AG08396 (cell line): ENCODE measurements around the gene ALG6.
"Not testable (repeated sequence)": the region's sequence is repeated elsewhere in the genome, so short reads cannot be mapped to it uniquely, and the experiment has no call there.

Source experiments
- DNase-seq: peaks from one replicate; pipeline ENCODE4 v3.0.0; 2012; ENCODE audit warnings: low spot score, mixed read lengths

Gene ALG6

DNA sequence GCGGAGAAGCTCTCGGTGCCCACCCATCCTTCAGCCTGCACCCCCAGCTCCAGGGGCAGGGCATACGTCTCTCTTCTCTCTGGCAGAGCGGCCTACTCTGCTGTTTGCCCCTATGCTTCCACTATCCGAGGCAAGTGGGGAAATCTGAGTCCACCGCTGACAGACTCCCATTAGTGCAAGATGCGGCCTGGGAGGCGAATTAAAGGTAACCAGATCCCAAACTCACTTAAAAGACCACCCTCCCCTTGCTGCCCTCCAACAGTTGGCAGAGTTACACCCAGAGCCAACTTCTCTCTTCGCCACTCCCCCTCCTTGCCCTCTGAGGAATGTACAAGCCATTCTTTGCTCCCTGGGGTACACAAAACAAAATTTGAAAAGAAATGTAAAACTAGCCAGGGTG is 38.6 kb upstream of the ALG6 start:
- DNase-seq = no peak

GRCh38 chr1:63329621-63330330 is 37.7 kb upstream of the ALG6 start:
- DNase-seq = peak; percentile 7

GRCh38 chr1:63330331-63330916 is 37.0 kb upstream of the ALG6 start:
- no peak for DNase-seq

DNA sequence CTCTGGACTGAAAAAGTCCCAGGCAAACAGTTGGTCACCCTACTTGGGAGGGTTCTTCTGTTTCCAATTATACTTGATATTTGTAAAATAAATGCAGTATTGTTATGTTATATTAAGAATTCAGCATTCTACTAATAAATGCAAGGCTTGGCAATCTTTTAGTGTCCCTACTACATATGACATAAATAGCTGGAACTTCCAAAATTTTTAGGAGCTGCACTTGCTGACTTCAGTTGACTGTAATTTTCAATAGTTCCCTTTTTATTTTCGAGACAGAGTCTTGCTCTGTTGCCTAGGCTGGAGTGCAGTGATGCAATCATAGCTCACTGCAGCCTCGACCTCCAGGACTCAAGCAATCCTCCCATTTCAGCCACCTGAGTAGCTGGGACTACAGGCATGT is 25.0 kb upstream of the ALG6 start:
- no peak for DNase-seq

GRCh38 chr1:63343922-63344321 is 23.5 kb upstream of the ALG6 start:
- no peak for DNase-seq

DNA sequence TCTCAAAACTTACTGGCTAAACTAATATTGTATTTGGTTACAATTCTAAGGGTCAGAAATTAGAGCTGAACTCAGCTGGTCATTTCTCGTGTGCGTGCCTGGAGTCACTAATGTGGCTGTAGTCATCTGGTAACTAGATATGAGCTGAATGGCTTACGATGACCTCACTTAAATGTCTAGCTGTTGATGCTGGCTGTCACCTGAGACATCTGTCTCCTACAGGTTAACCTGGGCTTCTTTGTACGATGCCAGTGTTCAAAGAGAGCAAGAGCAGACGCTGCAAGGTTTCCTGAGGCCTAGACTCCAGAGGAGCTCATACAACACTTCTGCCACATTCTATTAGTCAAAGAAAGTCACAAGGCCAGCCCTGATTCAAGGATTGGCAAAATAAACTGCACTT is 17.1 kb upstream of the ALG6 start:
- DNase-seq = no peak

GRCh38 chr1:63352736-63353135 is 14.7 kb upstream of the ALG6 start:
- DNase-seq = no peak

- not testable (repeated sequence) for DNase-seq
These were observed 11.2 kb upstream of the ALG6 start for GRCh38 chr1:63356234-63356633.

- DNase-seq = no peak
These were observed 7.9 kb upstream of the ALG6 start for GRCh38 chr1:63359561-63359960.

- DNase-seq = no peak
These were observed 5.4 kb upstream of the ALG6 start for GRCh38 chr1:63362073-63362472.

DNA sequence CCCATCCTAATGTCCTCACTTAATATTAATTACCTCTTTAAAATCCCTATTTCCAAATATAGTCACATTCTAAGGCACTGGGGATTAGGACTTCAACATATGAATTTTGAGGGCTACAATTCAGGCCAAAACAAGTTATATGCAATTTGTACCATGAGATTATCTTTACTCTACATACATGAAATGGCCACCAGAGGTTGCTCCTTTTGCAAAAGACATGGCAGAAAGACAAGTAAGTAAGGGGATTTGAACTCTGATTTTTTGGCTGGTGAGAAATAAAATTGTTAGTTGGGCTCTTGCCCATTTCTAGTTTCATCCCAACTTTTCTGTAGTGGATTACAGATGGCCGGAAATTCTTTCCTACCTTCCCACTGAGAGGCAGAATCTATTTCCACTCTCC is 4.8 kb upstream of the ALG6 start:
- no peak for DNase-seq

- DNase-seq = no peak
These were observed 4.4 kb upstream of the ALG6 start for GRCh38 chr1:63363014-63363413.

GRCh38 chr1:63366908-63367214 is 566 bp upstream of the ALG6 start:
- no peak for DNase-seq

DNA sequence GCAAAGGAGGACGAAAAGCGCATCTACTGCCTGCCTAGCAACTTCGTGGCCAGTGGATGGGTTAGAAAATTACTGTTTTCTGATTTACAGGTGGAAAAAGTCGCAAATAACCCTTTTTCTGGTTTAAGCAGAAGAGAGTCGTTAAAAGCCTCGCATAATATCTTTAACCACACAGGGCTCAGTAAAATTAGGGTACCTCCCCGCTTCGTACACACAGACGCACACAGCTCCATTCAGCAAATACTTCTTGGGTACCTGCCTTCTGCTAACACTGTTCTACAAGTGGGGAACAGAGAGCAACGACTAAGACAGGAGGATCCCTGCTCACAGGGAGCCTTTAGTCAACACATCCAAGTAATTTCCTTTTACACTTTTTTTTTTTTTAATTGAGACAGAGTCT is 704 bp downstream of the ALG6 start:
- peak; percentile 6 for DNase-seq

- no peak for DNase-seq
These were observed 12.2 kb downstream of the ALG6 start for GRCh38 chr1:63379583-63379982.

DNA sequence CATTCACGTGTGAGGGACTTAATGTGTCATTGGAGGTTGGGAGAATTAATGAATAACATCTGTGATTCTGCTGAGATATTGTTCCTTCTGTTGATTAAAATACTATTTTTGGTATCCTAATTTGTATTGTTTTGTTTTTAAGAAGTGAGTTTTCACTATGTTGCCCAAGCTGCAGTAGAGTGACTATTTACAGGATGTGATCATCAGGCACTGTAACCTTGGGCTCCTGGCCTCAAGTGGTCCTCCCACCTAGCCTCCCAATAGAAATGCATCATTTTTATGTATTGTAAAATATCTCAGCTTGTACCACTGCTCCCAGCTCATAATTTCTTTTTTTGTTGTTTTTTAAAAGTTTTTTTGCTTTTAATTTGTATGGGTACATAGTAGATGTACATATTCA is 14.3 kb downstream of the ALG6 start:
- DNase-seq = no peak

- DNase-seq = no peak
These were observed 34.5 kb downstream of the ALG6 start for GRCh38 chr1:63401945-63402344.

DNA sequence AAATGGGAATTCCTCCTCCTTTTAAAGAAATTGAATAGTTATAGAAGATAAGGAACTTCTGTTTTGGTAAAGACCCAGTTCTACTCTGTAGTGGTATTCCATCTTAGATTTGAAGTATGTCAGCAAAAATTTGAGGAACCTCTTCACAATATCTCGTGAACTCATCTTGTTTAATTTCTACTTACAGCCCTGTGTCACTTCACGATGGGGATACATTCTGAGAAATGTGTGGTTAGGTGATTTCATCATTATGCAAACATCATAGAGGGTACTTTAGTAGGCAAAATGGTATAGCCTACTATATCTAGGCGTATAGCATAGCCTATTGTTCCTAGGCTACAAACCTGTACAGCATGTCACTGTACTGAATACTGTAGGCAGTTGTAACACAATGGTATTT is 36.0 kb downstream of the ALG6 start:
- no peak for DNase-seq

GRCh38 chr1:63405021-63405420 is 37.6 kb downstream of the ALG6 start:
- DNase-seq = no peak

- no peak for DNase-seq
These were observed 38.6 kb downstream of the ALG6 start for GRCh38 chr1:63405987-63406386.

DNA sequence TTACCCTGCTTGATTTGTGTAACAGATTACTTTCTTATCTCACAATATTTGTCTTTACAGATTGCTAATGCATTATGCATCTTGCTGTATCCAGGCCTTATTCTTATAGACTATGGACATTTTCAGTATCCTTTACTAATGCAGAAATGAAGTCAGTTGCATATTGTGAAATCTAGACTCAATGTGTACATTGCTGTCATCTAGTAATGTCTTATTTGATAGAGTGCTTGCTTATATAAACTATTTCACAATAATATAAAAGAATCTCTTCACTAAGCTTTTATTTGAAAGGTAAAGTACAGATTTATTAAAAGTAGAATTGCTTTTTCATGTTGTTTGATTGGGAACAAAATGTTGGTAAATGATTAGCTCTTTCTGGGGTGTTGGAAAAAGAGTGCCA is 39.6 kb downstream of the ALG6 start:
- DNase-seq = no peak

DNA sequence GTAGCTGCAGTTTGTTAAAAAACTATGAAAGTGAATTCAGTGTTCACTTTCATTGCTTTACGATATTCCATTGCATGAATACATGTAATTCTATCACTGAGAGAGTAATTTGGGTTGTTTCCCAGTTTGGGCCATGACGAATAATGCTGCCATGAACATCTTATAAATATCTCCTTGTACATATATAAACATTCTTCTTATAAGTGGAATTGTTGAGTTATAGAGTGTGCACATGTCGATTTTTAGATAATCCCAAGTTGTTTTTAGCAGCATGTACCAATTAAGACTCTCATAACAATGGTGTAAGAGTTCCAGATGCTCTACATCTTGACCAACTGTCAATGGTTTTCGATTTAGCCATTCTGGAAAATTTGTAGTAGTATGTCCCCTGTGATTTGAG is 40.9 kb downstream of the ALG6 start:
- DNase-seq = peak; percentile 7

- DNase-seq = no peak
These were observed 43.6 kb downstream of the ALG6 start for GRCh38 chr1:63411066-63411465.

DNA sequence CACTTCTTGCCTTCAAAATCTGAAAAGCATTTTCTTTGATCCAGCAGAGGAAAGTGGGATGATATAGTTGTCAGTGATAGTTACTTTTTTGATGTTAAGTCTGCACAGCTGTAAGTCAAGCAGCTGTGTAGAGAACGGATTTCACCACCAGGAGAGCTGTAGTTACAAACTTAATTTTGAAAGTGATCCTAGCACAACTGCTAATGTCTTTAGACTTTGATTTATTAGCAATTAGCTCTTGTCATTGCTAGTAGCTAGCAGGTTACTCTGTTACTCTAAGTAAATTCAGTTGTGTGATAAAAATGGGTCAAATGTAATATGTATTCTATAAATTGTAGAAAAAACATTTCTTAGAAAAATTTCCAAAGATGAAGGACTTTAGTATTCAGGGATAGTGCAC is 46.0 kb downstream of the ALG6 start:
- no peak for DNase-seq
